Mesodermal cell (in vitro differentiated cells): ENCODE measurements around the gene DPF1. TPM values are rescaled to one million over a fixed set of nuclear protein-coding genes. Genes with fewer than 3 reads are reported as not detected.
A peak's percentile ranks its signal among the peaks of the same experiment; 100 is the strongest.

Experiments used
- H3K27ac ChIP-seq: 2 replicates; pipeline ENCODE4 v1.7.0; 2013; ENCODE audit warnings: mild to moderate bottlenecking, low read depth, low read length, moderate library complexity; ENCODE audit not compliant: severe bottlenecking
- H3K36me3 ChIP-seq: 2 replicates; pipeline ENCODE4 v1.7.1; 2013; ENCODE audit warnings: mild to moderate bottlenecking, low read length, moderate library complexity; ENCODE audit not compliant: control insufficient read depth, insufficient read depth
- H3K4me1 ChIP-seq: one replicate; pipeline ENCODE4 v1.7.1; 2013; ENCODE audit warnings: mild to moderate bottlenecking, low read length; ENCODE audit not compliant: insufficient read depth, control insufficient read depth, poor library complexity, severe bottlenecking
- H3K4me3 ChIP-seq: 2 replicates; pipeline ENCODE4 v1.7.0; 2013; ENCODE audit warnings: low read length, control low read depth, mild to moderate bottlenecking; ENCODE audit not compliant: insufficient read depth, poor library complexity, severe bottlenecking; ENCODE audit errors: extremely low read depth
- H3K9me3 ChIP-seq: 2 replicates; pipeline ENCODE4 v1.7.1; 2013; ENCODE audit warnings: mild to moderate bottlenecking, low read length, moderate library complexity; ENCODE audit not compliant: control insufficient read depth
- WGBS, 2 experiments: methylation state at CpG; one replicate each; pipeline ENCODE4 v1.1.5; 2013; ENCODE audit warnings: missing lambda C conversion rate in 2 of 2; ENCODE audit not compliant: insufficient coverage in 2 of 2; 5-methylcytosine and 5-hydroxymethylcytosine counted together
- polyA plus RNA-seq, 2 experiments: library from polyadenylated mRNA; stranded (reverse); fragments of 50-300 nt; gene quantifications; one replicate each; pipeline ENCODE4 v1.2.3, GENCODE V29; 2013

The DPF1 gene
- polyA plus RNA-seq (2013, experiment 1 of 2), result 4.5 TPM
- 2.6 TPM for polyA plus RNA-seq (2013, experiment 2 of 2)

DNA sequence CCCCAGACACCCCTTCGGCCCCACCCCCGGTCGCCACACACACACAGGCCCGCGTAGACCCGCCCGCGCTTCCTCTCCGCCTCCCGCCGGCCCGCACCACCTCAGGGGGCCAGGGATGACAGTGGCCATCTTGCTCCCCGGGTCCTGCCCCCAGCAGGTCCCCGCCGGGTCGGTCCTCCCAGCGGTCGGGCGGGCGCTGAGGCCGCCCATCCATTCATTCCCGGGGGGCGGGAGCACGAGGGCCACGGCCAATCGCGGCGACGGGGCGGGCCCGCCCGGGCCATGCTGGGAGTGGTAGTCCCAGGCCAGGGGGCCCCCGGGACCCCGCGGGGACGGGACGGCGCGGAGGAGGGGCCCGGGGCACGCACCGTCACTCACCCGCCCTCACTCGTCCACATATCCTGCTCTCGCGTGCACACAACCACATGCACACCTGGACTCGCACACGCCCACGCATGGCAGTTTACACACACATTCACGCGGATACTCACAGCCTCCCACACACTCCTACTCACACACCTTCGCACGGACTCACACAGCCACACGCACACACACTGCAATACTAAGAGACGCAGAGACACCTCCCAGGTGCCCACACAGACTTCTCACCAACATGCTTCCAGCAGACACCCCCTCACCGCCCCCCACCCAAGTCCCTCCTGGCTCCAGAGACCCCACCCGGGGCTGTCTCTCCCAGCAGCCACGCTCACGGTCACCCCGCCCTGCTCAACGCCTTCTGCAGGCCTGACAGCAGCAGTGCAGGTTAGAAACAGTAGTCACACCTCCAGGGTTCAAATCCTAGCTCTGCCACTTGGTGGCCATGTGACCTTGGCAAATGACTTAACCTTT is at the start of gene DPF1:
DPF1 (minus strand) TSS at position 209 of the 849 bp plus-strand sequence; CDS start at position 129, 80 bp downstream.
- Histone ChIP-seq H3K9me3 (no peaks in the 10 kb centered on the region), H3K36me3 (no peaks in the 10 kb centered on the region), H3K27ac (no peak within 1 kb of the TSS), H3K4me3 (peak within 1 kb of the TSS; percentile 62), H3K4me1 (peaks cover 6% of the 10 kb centered on the region)
- 4 to 5% methylated on average over 44 to 55 of the region's 61 CpGs for WGBS, 2 experiments

DNA sequence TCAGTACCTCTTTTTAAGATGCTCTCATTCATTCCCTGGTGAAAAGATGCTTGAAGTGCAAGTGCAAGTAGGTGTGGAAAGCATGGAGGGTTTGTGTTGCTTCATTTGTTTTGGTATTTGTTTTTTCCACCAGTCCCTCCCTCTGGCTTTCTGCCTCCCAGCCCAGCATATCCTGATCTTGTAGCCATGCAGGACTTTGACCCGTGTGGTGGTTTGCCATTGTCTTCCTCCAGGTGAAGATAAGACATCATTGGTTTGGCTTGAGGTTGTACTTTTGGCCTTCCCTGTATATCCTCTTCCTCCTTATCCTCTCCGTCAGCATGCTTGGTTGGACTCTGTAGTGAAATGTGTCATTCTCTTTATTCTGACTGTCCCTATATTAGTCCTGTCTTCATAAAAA is 49.5 kb upstream of the DPF1 start:
- WGBS, 2 experiments, result no CpG with 5 or more reads among the region's 2 CpGs
- H3K36me3 ChIP-seq, result no peaks in the 10 kb centered on the region
- no peaks in the 10 kb centered on the region for H3K9me3 ChIP-seq
- no peak overlapping the region for H3K27ac ChIP-seq
- H3K4me3 ChIP-seq, result no peak overlapping the region
- peaks cover 25% of the 10 kb centered on the region for H3K4me1 ChIP-seq

DNA sequence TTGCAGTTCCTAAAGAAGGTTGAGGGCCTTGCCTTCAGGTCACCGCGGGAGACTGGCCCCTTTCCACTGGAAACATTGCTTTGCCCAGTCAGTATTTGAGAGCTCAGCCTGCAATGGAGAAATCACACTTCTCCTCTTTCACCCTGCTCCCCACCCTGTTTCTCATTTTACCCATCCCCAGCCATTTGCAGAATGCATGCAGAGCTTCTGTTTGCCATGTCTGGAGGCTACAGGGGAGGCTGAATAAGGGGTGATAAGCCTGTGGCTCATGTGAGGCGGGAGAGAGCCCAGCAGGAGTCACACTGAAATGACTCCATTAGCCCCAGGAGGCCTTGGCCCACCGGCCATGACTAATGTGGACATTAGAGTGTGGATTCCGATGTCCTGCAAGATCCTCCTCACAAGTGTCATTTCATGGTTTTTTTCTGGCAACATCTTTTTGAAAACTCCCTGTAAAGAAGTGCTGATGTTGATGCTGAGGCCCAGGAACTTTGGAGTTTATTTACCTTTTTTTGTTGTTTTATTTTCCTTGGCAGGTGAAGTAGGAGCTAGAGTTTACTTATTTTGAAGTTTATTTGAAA is 46.7 kb upstream of the DPF1 start:
- peak overlapping the region; percentile 44 for H3K27ac ChIP-seq
- H3K9me3 ChIP-seq, result no peaks in the 10 kb centered on the region
- H3K4me3 ChIP-seq, result no peak overlapping the region
- H3K36me3 ChIP-seq, result no peaks in the 10 kb centered on the region
- 45 to 56% methylated on average over 5 of the region's 5 CpGs for WGBS, 2 experiments
- peaks cover 36% of the 10 kb centered on the region for H3K4me1 ChIP-seq

DNA sequence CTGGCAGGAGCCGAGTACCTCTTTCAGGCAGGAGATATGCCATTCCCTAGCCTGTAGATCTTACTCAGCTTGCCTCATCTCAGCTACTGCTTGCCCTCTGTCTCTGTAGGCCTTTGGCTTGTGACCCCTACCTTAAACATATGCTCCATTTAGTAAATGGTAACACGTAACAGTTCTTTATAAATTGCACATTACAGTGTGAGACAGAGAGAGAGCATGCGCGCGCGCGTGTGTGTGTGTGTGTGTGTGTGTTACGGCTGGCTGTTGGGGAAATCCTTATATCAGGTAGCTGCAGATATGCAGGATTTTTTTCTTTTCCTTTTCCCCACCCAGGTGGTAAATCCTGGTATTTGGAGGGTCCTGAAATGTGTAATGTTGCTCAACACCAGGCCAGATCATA is 44.5 kb upstream of the DPF1 start:
- Histone ChIP-seq H3K4me3 (no peak overlapping the region), H3K27ac (peak overlapping the region; percentile 49), H3K36me3 (no peaks in the 10 kb centered on the region), H3K9me3 (no peaks in the 10 kb centered on the region), H3K4me1 (peaks cover 37% of the 10 kb centered on the region)
- 58 to 61% methylated on average over 6 of the region's 8 CpGs for WGBS, 2 experiments

DNA sequence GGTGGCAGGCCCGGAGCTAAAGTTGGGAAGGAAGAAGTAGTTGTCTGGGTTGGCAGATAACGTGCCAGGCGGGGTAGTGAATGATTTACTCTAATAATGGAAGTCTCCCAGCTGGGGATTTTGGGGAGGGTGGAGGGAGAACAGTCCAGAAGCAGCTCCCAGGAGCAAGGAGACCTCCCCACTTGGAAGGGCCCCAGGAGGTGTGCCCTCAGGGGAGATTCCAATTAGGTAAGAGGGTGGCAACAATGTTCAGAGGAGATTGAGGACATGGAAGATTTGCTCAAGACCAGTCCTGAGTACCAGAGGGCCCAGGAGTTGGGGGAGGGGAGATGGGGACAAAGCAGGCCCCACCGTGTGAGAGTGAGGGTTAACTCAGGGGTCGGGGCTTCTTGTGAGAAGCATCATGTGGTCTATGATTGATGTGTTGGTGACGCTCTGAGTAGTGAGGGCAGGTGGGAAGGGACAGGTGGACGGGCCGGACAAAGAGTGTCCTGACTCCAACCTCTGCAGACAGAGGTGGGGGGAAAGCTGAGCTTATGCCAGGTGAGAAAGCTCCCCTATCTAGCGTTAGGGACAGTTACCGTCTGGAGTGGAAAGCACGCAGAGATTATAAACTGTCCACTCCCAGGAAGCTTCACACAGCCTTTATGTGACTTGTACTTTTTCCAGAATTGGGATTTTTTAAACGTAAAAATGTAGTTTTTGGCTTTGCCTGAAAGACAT is 43.9 kb upstream of the DPF1 start:
- WGBS, 2 experiments, result 71 to 78% methylated on average over 11 of the region's 12 CpGs
- H3K4me3 ChIP-seq, result no peak overlapping the region

DNA sequence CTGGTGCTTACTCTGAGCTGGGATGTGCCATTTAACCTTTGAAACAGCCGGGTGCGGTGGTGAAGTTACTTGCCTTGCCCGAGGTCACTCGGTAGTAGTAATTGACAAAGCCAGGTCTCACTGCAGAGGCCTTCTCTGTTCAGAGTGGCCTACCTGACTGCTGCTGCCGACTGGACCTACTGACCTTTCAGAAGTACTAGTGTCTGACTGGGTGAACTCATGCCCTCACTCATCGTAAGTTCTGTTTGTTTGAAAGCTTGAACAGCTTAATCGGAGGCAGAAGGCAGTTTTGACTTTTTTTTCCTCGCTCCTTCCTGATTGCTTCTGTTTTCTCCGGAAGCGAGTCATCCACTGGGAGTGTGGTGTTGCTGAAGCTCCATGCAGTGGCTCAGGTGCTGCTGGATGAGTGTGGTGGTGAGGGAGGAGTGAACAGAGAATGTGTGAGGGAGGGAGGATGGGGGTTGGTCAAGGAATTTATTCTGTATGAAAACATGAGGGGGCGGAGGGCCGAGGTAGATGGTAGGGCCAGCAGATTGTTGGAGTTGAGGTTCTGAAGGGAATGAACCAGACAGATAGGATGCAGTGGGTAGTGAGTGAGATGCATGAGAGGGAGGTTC is 43.1 kb upstream of the DPF1 start:
- Histone ChIP-seq H3K27ac (peak overlapping the region; percentile 69), H3K4me3 (peak overlapping the region; percentile 5)
- WGBS, 2 experiments, result 69 to 76% methylated on average over 10 to 12 of the region's 12 CpGs

More for the DNA sequence above, 43.9 kb upstream of the DPF1 start:
- peaks cover 37% of the 10 kb centered on the region for H3K4me1 ChIP-seq
- H3K27ac ChIP-seq, result peak overlapping the region; percentile 49
- no peaks in the 10 kb centered on the region for H3K36me3 ChIP-seq
- no peaks in the 10 kb centered on the region for H3K9me3 ChIP-seq

DNA sequence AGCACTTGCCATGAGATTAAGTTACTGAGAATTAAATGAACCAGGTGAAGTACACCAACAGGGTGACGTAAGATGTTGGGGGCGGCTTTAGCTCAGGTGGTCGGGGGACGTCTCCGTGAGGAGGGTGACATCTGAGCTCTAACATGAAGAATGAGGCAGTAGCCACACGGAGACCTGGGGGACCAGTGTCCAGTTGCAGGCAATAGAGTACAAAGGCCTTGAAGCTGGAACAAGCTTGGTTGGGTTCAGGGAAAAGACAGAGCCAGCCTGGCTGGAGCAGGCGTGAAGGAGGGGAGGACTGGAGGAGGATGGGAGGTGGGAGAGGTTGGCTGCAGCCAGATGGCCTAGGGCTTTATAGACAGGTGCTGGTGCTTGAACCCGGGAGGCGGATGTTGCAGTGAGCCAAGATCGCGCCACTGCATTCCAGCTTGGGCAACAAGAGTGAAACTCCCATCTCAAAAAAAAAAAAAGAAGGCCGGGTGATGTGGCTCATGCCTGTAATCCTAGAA is 42.0 kb upstream of the DPF1 start:
- 90 to 94% methylated on average over 11 of the region's 12 CpGs for WGBS, 2 experiments
- Histone ChIP-seq H3K27ac (no peak overlapping the region), H3K4me3 (peak overlapping the region; percentile 14), H3K36me3 (no peaks in the 10 kb centered on the region), H3K9me3 (no peaks in the 10 kb centered on the region), H3K4me1 (peaks cover 34% of the 10 kb centered on the region)

More for the DNA sequence above, 43.1 kb upstream of the DPF1 start:
- Histone ChIP-seq H3K4me1 (peaks cover 37% of the 10 kb centered on the region), H3K36me3 (no peaks in the 10 kb centered on the region), H3K9me3 (no peaks in the 10 kb centered on the region)

DNA sequence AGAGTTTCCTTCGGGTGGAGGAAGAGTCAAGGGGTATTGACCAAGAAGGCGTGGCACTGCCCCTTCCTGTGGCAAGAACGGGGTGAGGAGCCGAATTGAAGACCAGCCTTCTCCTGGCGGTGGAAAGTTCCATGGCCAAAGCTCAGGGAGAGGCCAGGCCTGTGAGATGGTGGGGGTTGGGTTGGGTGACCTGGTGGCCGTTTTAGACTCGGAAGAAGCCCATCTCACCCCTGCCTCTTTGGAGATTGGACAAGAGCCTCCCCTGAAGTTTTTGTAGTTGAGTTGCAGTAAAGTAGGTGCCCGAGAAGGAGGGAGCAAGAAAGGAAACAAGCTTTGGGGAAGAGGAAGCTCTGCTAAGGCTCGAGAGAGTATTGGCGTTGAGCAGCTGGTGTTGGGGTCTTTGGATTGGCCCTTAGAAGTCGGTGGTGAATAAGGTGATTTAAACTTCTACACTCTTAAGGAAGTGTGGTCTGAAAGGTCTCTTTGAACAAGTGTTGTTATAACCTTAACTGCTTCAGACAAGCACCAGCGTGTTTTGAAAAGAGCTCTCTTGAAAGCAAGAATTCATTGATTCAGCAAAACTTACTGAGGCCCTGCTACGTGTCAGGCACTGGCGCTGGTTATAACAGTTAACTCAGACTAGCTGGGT is 41.3 kb upstream of the DPF1 start:
- 48 to 54% methylated on average over 12 to 13 of the region's 14 CpGs for WGBS, 2 experiments
- peaks cover 28% of the 10 kb centered on the region for H3K4me1 ChIP-seq
- no peak overlapping the region for H3K27ac ChIP-seq
- H3K4me3 ChIP-seq, result peak overlapping the region; percentile 52
- no peaks in the 10 kb centered on the region for H3K36me3 ChIP-seq
- H3K9me3 ChIP-seq, result no peaks in the 10 kb centered on the region

DNA sequence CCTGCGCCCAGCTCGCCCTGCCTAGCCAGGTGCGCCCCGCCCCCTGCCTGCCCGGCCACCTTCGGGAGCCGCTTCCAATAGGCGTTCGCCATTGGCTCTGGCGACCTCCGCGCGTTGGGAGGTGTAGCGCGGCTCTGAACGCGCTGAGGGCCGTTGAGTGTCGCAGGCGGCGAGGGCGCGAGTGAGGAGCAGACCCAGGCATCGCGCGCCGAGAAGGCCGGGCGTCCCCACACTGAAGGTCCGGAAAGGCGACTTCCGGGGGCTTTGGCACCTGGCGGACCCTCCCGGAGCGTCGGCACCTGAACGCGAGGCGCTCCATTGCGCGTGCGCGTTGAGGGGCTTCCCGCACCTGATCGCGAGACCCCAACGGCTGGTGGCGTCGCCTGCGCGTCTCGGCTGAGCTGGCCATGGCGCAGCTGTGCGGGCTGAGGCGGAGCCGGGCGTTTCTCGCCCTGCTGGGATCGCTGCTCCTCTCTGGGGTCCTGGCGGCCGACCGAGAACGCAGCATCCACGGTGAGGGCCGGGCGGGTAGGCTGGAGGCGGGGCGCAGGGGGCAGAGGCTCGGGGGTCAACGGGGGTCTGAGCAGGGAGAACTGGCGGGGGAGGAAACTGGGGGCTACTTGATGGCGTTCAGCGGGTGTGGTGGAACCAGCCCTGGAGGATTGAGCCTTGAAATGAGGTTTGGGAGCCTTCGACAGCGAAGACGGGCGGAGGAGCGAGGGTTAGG is 40.6 kb upstream of the DPF1 start, which contains the start of gene SPINT2:
SPINT2 (plus strand) TSS at position 88 of the 727 bp plus-strand sequence; CDS start at position 408, 320 bp downstream.
- WGBS, 2 experiments, result 3 to 4% methylated on average over 49 to 68 of the region's 78 CpGs
- H3K27ac ChIP-seq, result no peak within 1 kb of the TSS
- H3K4me3 ChIP-seq, result peak within 1 kb of the TSS; percentile 52
- H3K9me3 ChIP-seq, result no peaks in the 10 kb centered on the region
- H3K4me1 ChIP-seq, result peaks cover 25% of the 10 kb centered on the region
- H3K36me3 ChIP-seq, result no peaks in the 10 kb centered on the region
